ENCODE data around the gene CNTD1. TPM values are rescaled to one million over a fixed set of nuclear protein-coding genes. Genes with fewer than 3 reads are reported as not detected.

CNTD1 gene
- total RNA-seq, 6 experiments from 2014 or later, result 0.19 TPM; not detected in 5

GRCh38 chr17:42804918-42805367 is 6.3 kb downstream of the CNTD1 start:
- Mint-ChIP-seq H3K9me3 (no peaks in the 10 kb centered on the region), H3K27me3 (ENCODE audit: insufficient read depth) (peaks cover 3% of the 10 kb centered on the region), H3K36me3 (ENCODE audit: low read depth) (peaks cover 5% of the 10 kb centered on the region; the same call in 1 of the 2 replicates), H3K4me1 (ENCODE audit: low read depth) (peaks cover 14% of the 10 kb centered on the region), H3K4me3 (no peak overlapping the region), H3K27ac (no peak overlapping the region)
- no peak for DNase-seq
- no peak for TF ChIP-seq CTCF (IDR thresholded peaks at IDR 0.05)

GRCh38 chr17:42806249-42806648 is 7.6 kb downstream of the CNTD1 start:
- peaks cover 22% of the 10 kb centered on the region for H3K4me1 Mint-ChIP-seq (ENCODE audit: low read depth)

GRCh38 chr17:42809250-42809649 is 10.6 kb downstream of the CNTD1 start:
- peaks cover 28% of the 10 kb centered on the region for H3K4me1 Mint-ChIP-seq (ENCODE audit: low read depth)
- no peaks in the 10 kb centered on the region for H3K9me3 Mint-ChIP-seq
- H3K27me3 Mint-ChIP-seq (ENCODE audit: insufficient read depth), result no peaks in the 10 kb centered on the region; the same call in none of the 2 replicates
- no peak overlapping the region for H3K4me3 Mint-ChIP-seq
- TF ChIP-seq CTCF (IDR thresholded peaks at IDR 0.05), result no peak
- peak overlapping the region; percentile 58 for H3K27ac Mint-ChIP-seq
- H3K36me3 Mint-ChIP-seq (ENCODE audit: low read depth), result peaks cover 27% of the 10 kb centered on the region
- DNase-seq, result peak; percentile 75

More at GRCh38 chr17:42806249-42806648, 7.6 kb downstream of the CNTD1 start:
- H3K36me3 Mint-ChIP-seq (ENCODE audit: low read depth), result peaks cover 13% of the 10 kb centered on the region
- H3K9me3 Mint-ChIP-seq, result no peaks in the 10 kb centered on the region
- TF ChIP-seq CTCF (IDR thresholded peaks at IDR 0.05), result no peak
- H3K4me3 Mint-ChIP-seq, result no peak overlapping the region
- no peak for DNase-seq
- H3K27me3 Mint-ChIP-seq (ENCODE audit: insufficient read depth), result no peaks in the 10 kb centered on the region; the same call in none of the 2 replicates
- no peak overlapping the region for H3K27ac Mint-ChIP-seq

- H3K4me1 Mint-ChIP-seq (ENCODE audit: low read depth), result peaks cover 47% of the 10 kb centered on the region
- no peaks in the 10 kb centered on the region for H3K9me3 Mint-ChIP-seq
- TF ChIP-seq CTCF (IDR thresholded peaks at IDR 0.05), result no peak
- no peak overlapping the region; the same call in 1 of the 2 replicates for H3K4me3 Mint-ChIP-seq
- peaks cover 61% of the 10 kb centered on the region for H3K36me3 Mint-ChIP-seq (ENCODE audit: low read depth)
- H3K27me3 Mint-ChIP-seq (ENCODE audit: insufficient read depth), result peaks cover 2% of the 10 kb centered on the region; the same call in 1 of the 2 replicates
- H3K27ac Mint-ChIP-seq, result peak overlapping the region; percentile 78
- DNase-seq, result peak; percentile 84
Observed at GRCh38 chr17:42814633-42815399, 16.2 kb downstream of the CNTD1 start.

GRCh38 chr17:42817866-42818265 is 19.2 kb downstream of the CNTD1 start:
- H3K36me3 Mint-ChIP-seq (ENCODE audit: low read depth), result peaks cover 63% of the 10 kb centered on the region
- peaks cover 52% of the 10 kb centered on the region for H3K4me1 Mint-ChIP-seq (ENCODE audit: low read depth)
- H3K9me3 Mint-ChIP-seq, result no peaks in the 10 kb centered on the region
- peak overlapping the region; percentile 87 for H3K27ac Mint-ChIP-seq
- H3K4me3 Mint-ChIP-seq, result peak overlapping the region; percentile 26; the same call in 1 of the 2 replicates
- peaks cover 2% of the 10 kb centered on the region; the same call in 1 of the 2 replicates for H3K27me3 Mint-ChIP-seq (ENCODE audit: insufficient read depth)
- no peak for TF ChIP-seq CTCF (IDR thresholded peaks at IDR 0.05)
- DNase-seq, result peak; percentile 75

Measured in HFFc6 (cell line).